Islet precursor cell (in vitro differentiated cells): ENCODE measurements around the gene SPRR2B.
A peak's percentile ranks its signal among the peaks of the same experiment; 100 is the strongest.
"Not testable (repeated sequence)": the region's sequence is repeated elsewhere in the genome, so short reads cannot be mapped to it uniquely, and the experiment has no call there.

ENCODE experiments used
- DNase-seq: peaks from one replicate; pipeline ENCODE4 v3.0.0-alpha.2; 2018

Gene SPRR2B

DNA sequence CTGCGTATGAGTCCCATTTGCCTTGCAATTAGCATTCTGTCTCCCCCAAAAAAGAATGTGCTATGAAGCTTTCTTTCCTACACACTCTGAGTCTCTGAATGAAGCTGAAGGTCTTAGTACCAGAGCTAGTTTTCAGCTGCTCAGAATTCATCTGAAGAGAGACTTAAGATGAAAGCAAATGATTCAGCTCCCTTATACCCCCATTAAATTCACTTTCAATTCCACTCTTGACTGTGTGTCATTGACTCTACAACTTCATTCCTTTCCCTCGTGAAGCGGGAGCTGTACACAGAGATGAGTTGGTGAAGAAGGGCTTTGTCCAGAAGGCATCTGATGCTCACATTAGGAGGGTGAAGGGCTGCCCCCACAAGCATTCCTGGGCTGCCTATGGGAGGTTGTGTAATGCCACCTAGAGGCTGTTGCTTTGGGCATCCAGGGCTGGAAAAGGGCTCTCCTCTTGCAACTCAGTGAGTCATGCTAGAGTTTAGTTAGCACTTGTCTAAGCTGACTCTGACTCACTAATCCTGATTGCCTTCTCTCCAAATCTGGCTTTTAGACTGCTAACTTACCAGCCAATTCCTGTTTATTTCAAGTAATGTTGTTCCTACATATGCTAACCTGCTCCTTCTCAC is 38.6 kb downstream of the SPRR2B start:
- peak; percentile 71 for DNase-seq

DNA sequence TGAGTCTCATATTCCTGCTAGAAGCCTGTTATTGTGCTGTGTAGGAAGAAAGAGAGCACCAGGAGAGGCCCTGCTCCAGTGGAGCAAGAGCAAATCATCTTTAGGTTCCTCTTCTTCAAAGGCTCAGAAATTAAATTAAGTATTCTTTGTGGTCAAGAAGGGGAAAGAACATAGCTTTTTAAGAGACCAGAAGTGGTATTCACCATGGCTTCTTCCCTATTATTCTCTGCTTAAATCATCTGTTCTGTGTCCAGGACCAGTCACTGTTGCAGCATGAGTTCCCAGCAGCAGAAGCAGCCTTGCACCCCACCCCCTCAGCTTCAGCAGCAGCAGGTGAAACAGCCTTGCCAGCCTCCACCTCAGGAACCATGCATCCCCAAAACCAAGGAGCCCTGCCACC is 39.3 kb downstream of the SPRR2B start:
- no peak for DNase-seq

DNA sequence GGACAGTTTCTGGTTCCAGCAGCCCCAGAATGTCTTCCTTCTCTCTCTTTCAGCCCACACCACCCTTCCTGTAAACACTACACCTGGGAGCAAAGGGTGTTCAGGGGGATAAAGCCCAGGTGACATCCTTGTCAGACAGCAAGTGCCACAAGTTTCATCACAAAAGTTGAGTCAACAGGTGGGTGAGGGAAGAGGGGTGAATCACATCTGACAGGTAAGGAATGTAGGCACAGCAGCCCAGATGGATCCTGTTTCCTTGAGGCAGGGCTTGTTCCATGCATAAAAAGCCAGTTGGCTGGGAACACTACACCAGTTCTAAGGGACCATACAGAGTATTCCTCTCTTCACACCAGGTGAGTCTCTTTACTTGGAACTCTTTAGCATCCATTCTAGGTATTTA is 40.5 kb downstream of the SPRR2B start, which contains the start of gene SPRR1B:
TSS of gene SPRR1B (plus strand) at position 309 of the 400 bp plus-strand sequence. CDS start 1,143 bp downstream, outside the sequence.
- no peak for DNase-seq

DNA sequence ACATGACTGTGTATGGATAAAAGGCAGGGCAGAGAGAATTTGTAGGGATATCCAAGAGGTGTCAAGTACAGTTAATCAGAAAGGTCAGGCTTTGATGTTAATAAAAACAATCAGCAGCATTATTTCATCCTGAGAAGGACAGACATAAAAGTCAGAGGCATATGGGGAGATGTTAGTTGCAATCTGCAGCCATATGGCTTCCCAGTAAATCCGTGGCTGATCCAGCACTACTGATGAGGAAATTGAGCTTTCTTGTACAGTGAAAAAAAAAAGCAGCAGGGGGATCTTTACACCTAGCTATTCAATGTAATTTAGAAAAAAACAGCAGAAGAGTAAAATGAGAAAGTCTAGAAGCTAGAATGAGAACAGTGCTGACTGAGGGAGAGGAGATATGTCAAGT is 42.6 kb downstream of the SPRR2B start:
- DNase-seq, result no peak

DNA sequence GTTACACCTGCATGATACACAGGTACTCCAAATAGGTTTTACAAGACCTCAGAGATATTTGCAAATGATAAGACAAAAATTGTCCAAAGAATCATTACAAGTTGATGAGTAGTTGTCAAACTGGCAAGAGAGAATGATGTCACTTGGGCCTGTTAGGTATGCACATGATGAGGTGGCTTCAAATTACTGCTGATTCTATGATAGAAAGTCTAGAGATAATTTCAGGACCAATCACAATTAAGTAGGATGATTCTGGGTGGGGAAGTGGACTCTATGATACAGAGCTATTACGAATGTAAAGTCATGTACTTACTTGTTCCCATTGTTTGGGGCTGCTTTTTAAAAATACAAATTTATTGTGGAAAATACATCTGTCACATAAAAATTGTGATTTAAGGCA is 45.6 kb downstream of the SPRR2B start:
- no peak for DNase-seq

DNA sequence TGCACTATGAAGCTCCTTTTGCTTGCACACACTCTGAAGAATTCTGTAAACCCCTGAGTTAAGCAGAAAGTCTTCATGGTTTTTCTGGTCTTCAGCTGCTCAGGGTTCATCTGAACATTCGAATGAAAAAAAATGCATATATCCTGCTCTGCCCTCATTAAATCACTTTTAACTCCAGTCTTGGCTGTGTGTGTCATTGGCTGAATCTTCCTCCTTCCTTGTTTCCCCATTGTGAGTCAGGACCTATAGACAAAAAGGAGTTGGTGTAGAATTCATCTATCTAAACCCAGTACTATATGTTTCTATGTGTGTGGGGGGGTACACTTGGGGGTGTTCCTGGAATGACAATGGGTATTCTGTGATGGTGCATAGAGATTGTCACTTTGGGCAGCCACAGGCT is 47.0 kb downstream of the SPRR2B start:
- no peak for DNase-seq

DNA sequence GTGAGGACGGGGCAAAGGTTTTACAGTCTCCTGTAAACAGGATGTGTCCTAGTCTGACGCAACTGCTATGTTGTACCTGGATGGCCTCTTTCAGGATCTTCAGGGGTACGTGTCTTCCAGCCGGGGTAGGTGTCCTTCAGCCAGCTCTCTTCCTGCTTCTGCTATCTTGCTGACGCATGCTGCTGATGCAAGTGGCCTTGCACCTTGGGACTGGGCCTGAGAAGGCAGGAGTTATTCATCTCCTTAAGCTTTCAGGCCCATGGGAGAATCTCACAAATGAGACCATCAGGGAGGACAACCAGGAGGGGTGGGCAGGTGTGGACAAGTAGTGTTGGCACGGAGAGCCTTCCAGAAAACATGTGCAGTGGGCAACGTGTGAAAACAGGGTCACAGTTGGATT is 48.3 kb downstream of the SPRR2B start:
- no peak for DNase-seq

DNA sequence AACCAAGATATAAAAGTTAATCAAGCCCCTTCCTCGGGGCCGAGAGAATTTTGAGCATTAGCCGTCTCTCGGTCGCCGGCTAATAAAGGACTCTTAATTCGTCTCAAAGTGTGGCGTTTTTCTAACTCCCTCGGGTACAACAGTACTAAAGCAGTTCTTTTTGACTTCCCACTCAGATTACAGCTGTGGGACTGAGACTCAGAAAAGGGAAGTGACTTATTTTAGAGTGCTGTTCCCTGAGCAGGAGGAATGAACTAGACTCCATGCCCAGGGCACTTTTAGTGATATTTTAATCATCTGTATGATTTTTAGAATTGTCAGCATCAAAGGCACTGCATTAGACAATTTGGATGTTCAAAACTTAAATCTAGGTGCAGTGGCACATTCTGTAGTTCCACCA is 49.1 kb downstream of the SPRR2B start:
- not testable (repeated sequence) for DNase-seq

DNA sequence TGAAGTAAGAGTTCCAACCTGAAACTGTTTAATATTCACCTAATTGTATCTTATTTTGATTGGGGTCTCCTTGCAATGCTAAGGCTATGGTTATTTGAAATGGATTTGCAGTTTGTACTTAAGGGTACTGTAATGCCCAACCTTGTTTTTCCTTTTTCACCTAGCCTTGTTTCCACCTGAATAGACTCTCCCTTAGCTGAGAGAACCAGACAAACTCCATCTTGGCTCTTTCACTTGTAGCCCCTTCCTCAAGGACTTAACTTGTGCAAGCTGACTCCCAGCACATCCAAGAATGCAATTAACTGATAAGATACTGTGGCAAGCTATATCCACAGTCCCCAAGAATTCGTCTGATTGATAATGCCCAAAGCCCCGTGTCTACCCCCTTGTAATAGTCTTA is 49.6 kb downstream of the SPRR2B start:
- DNase-seq, result not testable (repeated sequence)
